Measurements from ENCODE around the gene TRIOBP.

Gene TRIOBP

DNA sequence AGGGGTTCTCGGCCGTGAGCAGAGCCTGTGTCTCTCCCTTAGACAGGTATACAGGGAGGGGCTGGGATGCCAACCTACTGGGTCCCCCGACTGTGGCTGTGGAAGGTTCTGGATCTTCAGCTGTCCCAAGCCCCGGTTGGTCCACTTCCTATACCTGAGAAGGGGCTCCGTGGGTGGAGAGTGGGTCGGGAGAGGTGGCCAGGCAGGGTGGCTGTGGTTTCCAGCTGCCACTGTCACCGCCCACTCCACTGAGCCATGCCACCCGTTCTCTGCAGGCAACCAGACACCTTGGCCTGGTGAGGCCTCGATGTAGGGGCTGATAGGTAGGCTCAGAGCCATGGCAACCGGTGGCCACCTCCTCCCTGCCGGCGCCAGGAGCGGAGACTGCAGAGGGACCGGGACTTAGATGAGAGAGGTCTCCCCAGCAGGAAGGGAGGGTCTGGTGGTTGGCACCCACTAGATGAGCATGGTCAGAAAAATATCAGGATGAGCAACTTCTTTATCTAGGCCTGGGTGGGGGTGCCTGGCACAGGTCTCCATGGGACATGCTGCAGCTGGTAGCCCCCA, 53.8 kb downstream of the TRIOBP start:
- DNase-seq = no peak

DNA sequence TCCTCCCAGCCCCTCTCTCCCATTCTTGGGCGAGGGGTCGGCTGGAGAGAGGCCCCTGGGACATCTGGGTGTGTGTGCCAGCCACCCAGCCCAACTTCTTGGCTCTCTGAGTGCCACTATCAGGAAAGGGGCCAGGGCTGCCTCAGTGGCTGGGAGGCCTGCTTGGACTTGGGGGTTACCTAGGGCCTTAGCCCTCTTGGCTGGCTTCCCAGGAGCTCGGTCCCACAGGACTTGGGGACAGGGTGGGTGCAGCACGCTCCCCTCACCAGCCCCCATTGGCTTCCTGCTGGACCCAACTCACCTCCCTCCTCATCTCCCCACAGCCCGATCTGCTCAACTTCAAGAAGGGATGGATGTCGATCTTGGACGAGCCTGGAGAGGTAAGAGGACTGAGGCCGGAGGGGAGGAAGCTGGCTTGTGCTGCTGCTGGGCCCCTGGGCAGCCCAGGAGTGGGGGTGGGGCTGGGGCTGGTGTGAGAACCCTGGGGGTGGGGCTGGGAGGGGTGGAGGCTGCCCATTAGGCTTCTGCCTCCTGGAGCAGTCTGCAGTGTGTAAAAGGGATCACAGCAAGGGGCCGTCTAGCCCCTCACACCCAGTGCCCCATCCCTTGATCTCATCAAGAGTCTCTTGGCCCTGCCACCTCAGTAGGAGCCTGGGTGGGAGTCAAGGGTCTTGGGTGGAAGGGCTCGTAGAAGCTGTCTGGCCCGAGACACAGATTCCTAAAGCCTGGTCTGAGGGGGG, 54.8 kb downstream of the TRIOBP start:
- no peak for DNase-seq

GRCh38 chr22:37752189-37753087, 55.6 kb downstream of the TRIOBP start:
- no peak for DNase-seq

GRCh38 chr22:37753746-37754145, 56.9 kb downstream of the TRIOBP start:
- DNase-seq = no peak

DNA sequence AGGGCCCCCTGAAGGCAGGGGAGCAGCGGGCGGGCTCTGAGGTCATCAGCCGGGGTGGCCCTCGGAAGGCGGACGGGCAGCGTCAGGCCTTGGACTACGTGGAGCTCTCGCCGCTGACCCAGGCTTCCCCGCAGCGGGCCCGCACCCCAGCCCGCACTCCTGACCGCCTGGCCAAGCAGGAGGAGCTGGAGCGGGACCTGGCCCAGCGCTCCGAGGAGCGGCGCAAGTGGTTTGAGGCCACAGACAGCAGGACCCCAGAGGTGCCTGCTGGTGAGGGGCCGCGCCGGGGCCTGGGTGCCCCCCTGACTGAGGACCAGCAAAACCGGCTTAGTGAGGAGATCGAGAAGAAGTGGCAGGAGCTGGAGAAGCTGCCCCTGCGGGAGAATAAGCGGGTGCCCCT, 60.8 kb downstream of the TRIOBP start:
- no peak for DNase-seq

DNA sequence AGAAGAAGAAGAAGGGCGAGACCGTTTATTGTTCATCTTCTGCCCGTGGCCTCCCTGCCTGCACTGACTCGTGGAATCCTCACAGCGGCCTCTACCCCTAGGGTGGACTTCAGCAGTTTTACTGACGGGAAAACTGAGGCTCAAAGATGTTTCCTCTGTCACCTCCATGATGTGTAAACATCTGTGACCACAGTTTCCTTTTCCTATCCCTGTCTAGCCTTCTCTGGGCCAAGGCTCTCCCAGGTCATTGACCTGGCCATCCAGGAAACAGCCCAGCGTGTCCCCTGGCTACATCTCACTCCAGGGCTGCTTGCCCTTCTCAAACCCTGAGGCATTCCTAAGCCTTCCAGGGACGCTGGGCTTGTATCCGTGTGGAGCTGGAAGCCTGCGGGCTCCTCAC, 61.8 kb downstream of the TRIOBP start:
- no peak for DNase-seq

DNA sequence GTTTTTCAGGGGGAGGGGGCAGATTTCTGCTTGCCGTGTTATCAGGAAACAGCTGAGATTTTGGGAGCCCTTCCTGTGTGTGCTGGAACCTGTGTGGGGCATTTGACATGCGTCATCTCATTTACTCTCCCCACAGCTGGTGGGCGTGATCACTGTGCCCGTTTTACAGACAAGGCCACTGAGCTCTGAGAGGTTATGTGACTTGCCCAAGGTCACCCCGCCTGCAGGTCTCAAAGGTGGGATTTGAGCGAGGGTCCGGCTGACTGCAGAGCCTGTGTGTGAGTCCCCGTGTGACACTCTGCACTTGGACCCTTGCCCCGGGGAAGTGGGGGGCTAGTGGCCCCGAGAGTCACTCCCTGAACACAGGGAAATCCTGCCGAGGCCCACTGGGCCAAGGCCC, 62.4 kb downstream of the TRIOBP start:
- no peak for DNase-seq

- DNase-seq = no peak
These were observed 63.3 kb downstream of the TRIOBP start for GRCh38 chr22:37760152-37760551.

DNA sequence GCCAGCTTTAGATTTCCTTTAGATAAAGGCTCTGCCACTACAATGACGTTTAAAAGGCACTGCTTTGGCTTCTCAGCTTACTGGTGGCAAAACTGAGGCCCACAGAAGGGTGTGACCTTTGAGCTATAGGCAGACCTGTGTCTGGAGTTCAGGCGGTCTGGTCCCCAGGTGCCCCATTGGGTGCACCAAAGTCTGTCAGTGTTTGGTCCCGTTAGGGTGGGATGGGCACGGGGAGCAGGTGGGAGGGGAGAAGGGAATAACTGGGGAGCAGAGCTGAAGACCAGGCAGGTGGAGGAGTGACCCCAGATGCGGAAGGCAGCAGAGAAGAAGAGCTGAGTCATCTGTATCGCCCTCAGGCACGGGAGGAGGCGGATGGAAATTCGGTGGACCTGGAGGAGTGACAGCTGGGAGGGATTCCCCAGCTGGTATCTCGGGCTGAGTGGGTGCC, 65.6 kb downstream of the TRIOBP start:
- DNase-seq = no peak

DNA sequence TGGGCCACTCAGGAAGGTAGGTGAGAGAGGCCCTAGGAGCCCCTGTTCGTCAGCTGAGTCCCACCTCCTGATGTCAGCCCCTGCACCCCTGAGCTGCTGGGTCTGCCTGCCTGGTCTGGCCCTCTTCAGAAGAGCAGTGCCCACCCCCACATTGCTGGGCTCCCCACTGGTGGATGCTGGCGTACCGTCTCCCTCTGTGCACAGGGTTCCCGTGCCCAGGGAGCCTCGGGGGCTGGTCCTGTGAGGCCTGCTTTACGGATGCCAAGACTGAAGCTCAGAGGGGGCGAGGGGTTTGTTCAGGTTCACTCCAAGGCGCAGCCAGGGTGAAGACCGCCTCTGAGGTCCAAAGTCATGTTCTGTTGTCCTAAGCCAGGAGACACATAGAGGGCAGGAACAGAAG, 66.2 kb downstream of the TRIOBP start:
- DNase-seq = no peak

DNA sequence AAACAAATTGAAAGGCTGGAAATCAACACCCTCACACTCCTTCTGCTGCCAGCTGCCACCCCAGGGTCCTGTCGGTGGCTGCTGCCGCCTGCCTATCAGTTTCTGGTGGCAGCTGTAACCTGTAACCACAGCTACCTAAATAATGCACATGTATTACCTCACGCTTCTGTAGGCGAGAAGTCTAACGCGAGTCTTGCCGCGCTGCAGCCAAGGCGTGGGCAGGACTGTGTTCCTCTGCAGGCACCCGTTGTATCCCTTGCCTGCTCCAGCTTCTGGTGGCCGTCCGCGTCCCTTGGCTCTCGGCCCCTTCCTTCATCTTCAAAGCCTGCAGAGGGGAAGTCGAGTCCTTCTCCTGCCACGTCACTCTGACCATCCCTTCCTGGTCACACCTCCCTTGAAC, 66.8 kb downstream of the TRIOBP start:
- no peak for DNase-seq

GRCh38 chr22:37764622-37765021, 67.8 kb downstream of the TRIOBP start:
- DNase-seq = no peak

- no peak for DNase-seq
These were observed 68.7 kb downstream of the TRIOBP start for GRCh38 chr22:37765498-37765897.

- no peak for DNase-seq
These were observed 69.2 kb downstream of the TRIOBP start for GRCh38 chr22:37765953-37766576.

- DNase-seq = no peak
These were observed 71.4 kb downstream of the TRIOBP start for GRCh38 chr22:37768273-37768672.

- no peak for DNase-seq
These were observed 72.2 kb downstream of the TRIOBP start for GRCh38 chr22:37769056-37769455.

- DNase-seq = no peak
These were observed 74.2 kb downstream of the TRIOBP start for GRCh38 chr22:37771081-37771480.

DNA sequence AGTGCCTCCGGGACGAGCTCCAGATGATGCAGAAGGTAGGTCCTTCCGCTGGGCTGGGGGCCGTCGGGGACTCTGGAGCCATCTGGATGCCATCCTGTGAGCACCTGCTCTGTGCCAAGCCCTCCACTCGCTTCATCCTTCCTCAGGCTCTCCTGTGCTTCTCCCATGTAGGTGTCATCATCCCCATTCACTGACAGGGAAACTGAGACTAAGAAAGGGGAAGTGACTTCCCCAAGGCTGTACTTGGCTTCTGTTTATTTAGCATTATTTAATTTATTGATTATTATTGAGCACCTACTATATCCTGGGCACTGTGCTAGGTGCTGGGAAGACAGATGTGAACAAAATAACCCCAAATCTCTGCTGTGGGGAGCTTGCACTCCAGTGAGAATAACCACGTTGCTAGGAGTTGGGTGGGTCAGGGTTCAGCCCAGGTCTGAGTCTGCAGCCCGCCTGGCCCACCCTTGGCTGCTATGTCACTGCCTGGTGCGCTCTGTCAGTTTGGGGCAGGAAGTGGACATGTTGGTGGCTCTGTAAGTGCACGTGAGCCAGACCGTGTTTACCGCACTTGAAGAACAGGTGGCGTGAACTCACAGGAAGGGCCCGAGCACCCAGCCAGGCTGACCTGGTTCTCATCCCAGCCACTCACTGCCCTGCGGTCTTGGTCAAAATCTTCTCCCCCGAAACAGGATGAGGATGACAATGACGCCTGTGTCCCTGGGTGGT, 75.0 kb downstream of the TRIOBP start:
- DNase-seq = no peak

- no peak for DNase-seq
These were observed 77.9 kb downstream of the TRIOBP start for GRCh38 chr22:37774728-37775127.

- no peak for DNase-seq
These were observed 79.2 kb downstream of the TRIOBP start for GRCh38 chr22:37775785-37776638.

DNA sequence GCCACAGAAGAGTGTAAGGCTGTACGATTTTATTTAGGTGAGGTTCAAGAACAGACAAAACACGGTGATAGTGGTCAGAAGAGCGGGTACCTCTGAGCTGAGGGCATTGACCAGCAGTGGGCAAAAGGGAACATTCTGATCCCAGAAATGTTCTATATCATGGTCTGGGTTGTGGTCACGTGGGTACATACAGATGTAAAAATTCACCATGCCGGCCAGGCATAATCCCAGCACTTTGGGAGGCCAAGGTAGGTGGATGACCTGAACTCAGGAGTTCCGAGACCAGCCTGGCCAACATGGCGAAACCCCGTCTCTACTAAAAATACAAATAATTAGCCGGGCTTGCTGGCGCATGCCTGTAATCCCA, 79.8 kb downstream of the TRIOBP start:
- DNase-seq = no peak
